ENCODE data around the gene PDGFB. TPM values are rescaled to one million over a fixed set of nuclear protein-coding genes. Genes with fewer than 3 reads are reported as not detected.

The PDGFB gene
- total and polyA plus RNA-seq, 8 donors = 16.0 to 28.2 (median 23.3) TPM

- no peaks in the 10 kb centered on the region for H3K27me3 ChIP-seq
Observed at GRCh38 chr22:39176714-39177455, 67.9 kb downstream of the PDGFB start.

GRCh38 chr22:39176143-39176713, 68.6 kb downstream of the PDGFB start:
- DNase-seq (peak in 3 of 4 donors; percentile 49 to 76 (median 61)), ATAC-seq (peak; percentile 53)
- TF ChIP-seq CTCF (IDR thresholded peaks at IDR 0.05) = no peak
- Histone ChIP-seq H3K4me3 (no peak overlapping the region), H3K9me3 (no peaks in the 10 kb centered on the region), H3K36me3 (no peaks in the 10 kb centered on the region), H3K4me1 (peaks cover 28 to 70% of the 10 kb centered on the region in 2 donors), H3K27ac (peak overlapping the region; percentile 73 to 87), H3K27me3 (no peaks in the 10 kb centered on the region)
- intact Hi-C loops (cut with DNase I) = loop anchor here in 1 of 2 donors (10.0 kb wide), 1 partner anchor 139 kb away; the partner anchor contains the start of gene RPL3

More at GRCh38 chr22:39176714-39177455, 67.9 kb downstream of the PDGFB start:
- DNase-seq = no peak
- TF ChIP-seq CTCF (IDR thresholded peaks at IDR 0.05) = no peak
- intact Hi-C loops (cut with DNase I) = loop anchor here in 1 of 2 donors (10.0 kb wide), 1 partner anchor 138 kb away; the partner anchor contains the start of gene RPL3
- Histone ChIP-seq H3K36me3 (no peaks in the 10 kb centered on the region), H3K4me3 (no peak overlapping the region), H3K4me1 (peaks cover 27 to 65% of the 10 kb centered on the region in 2 donors), H3K9me3 (no peaks in the 10 kb centered on the region), H3K27ac (peak overlapping the region; percentile 33 to 87)
- ATAC-seq = no peak

GRCh38 chr22:39175353-39176142, 69.2 kb downstream of the PDGFB start:
- Histone ChIP-seq H3K27me3 (no peaks in the 10 kb centered on the region), H3K9me3 (no peaks in the 10 kb centered on the region), H3K4me1 (peaks cover 35 to 76% of the 10 kb centered on the region in 2 donors), H3K27ac (peak overlapping the region; percentile 73 to 87), H3K4me3 (no peak overlapping the region), H3K36me3 (no peaks in the 10 kb centered on the region)
- ATAC-seq (no peak), DNase-seq (no peak)
- intact Hi-C loops (cut with DNase I) = loop anchor here in 1 of 2 donors (10.0 kb wide), 1 partner anchor 139 kb away; the partner anchor contains the start of gene RPL3
- no peak for TF ChIP-seq CTCF (IDR thresholded peaks at IDR 0.05)

- H3K4me1 ChIP-seq = peaks cover 35 to 71% of the 10 kb centered on the region in 2 donors
Observed at GRCh38 chr22:39174498-39175352, 70.1 kb downstream of the PDGFB start.

More at GRCh38 chr22:39174498-39175352, 70.1 kb downstream of the PDGFB start:
- no peaks in the 10 kb centered on the region for H3K36me3 ChIP-seq
- H3K4me3 ChIP-seq = no peak overlapping the region
- intact Hi-C loops (cut with DNase I) = loop anchor here (5.0 to 10.0 kb wide), 2 partner anchors 138 to 140 kb away; partner anchors contain the start of gene RPL3 (in 1 of the 2)
- no peak for TF ChIP-seq CTCF (IDR thresholded peaks at IDR 0.05)
- DNase-seq = peak; percentile 71 to 88 (median 86)
- peak overlapping the region; percentile 73 to 87 for H3K27ac ChIP-seq
- ATAC-seq = peak; percentile 72
- no peaks in the 10 kb centered on the region for H3K27me3 ChIP-seq
- no peaks in the 10 kb centered on the region for H3K9me3 ChIP-seq
